Uterus (tissue), 2 donors: ENCODE data around the gene YIF1A.
"Not testable (repeated sequence)": the region's sequence is repeated elsewhere in the genome, so short reads cannot be mapped to it uniquely, and the experiment has no call there.

Experiments
- CTCF ChIP-seq, 4 experiments: fragments of 200-600 bp in 2 of 4; fragments of 450-650 bp in 2 of 4; sonication (generic) in 2 of 4; IDR thresholded peaks; one replicate each; pipeline ENCODE4 v1.5.1; 2016 to 2019; ENCODE audit warnings: antibody characterized with exemption in 4 of 4, mild to moderate bottlenecking in 2 of 4, moderate library complexity in 1 of 4
- POLR2A ChIP-seq, 2 donors: fragments of 450-650 bp; IDR thresholded peaks; one replicate each; pipeline ENCODE4 v1.6.1; 2016; ENCODE audit warnings: antibody characterized with exemption in 2 of 2, mild to moderate bottlenecking in 1 of 2, moderate library complexity in 1 of 2

- TF ChIP-seq CTCF, POLR2A (IDR thresholded peaks at IDR 0.05): not testable (repeated sequence)
Measured at GRCh38 chr11:66276619-66277018, 12.3 kb downstream of the YIF1A start.
